Tibial nerve (tissue), 4 donors: ENCODE measurements around the gene CUZD1.

Source experiments
- CTCF ChIP-seq, 5 experiments: fragments of 200-600 bp in 3 of 5; fragments of 450-650 bp in 2 of 5; sonication (generic) in 3 of 5; IDR thresholded peaks; one replicate each; pipeline ENCODE4 v1.5.1; 2016 to 2019; ENCODE audit warnings: antibody characterized with exemption in 5 of 5, mild to moderate bottlenecking in 3 of 5, moderate library complexity in 2 of 5
- EP300 ChIP-seq, 2 donors: sonication (generic); formaldehyde crosslinking; IDR thresholded peaks; one replicate each; pipeline ENCODE4 v1.6.1; 2017; ENCODE audit warnings: antibody characterized with exemption in 2 of 2, mild to moderate bottlenecking in 1 of 2
- POLR2A ChIP-seq, 2 donors: fragments of 450-650 bp; IDR thresholded peaks; one replicate each; pipeline ENCODE4 v1.6.1; 2017; ENCODE audit warnings: antibody characterized with exemption in 2 of 2, mild to moderate bottlenecking in 2 of 2, moderate library complexity in 2 of 2

GRCh38 chr10:122859527-122859926, 13.9 kb upstream of the CUZD1 start:
- no peak for TF ChIP-seq CTCF (IDR thresholded peaks at IDR 0.05)
- TF ChIP-seq POLR2A (IDR thresholded peaks at IDR 0.05) = no peak
- no peak for TF ChIP-seq EP300 (IDR thresholded peaks at IDR 0.05)
